IPS-NIHi11 (cell line): ENCODE measurements around the gene SSTR4.
"Not testable (repeated sequence)": the region's sequence is repeated elsewhere in the genome, so short reads cannot be mapped to it uniquely, and the experiment has no call there.

Experiments used
- DNase-seq: peaks from one replicate; pipeline ENCODE4 v3.0.0; 2012; ENCODE audit warnings: mixed read lengths, low spot score

Gene SSTR4

GRCh38 chr20:23018941-23019340 is 16.2 kb upstream of the SSTR4 start:
- DNase-seq = no peak

- no peak for DNase-seq
These were observed 15.7 kb upstream of the SSTR4 start for GRCh38 chr20:23019403-23019802.

- DNase-seq = no peak
These were observed 14.7 kb upstream of the SSTR4 start for GRCh38 chr20:23020230-23021018.

GRCh38 chr20:23021541-23021940 is 13.6 kb upstream of the SSTR4 start:
- DNase-seq = no peak

GRCh38 chr20:23021951-23022350 is 13.2 kb upstream of the SSTR4 start:
- DNase-seq = no peak

- no peak for DNase-seq
These were observed 12.3 kb upstream of the SSTR4 start for GRCh38 chr20:23022849-23023248.

GRCh38 chr20:23023621-23024177 is 11.4 kb upstream of the SSTR4 start:
- DNase-seq = peak; percentile 34

- DNase-seq = no peak
These were observed 10.4 kb upstream of the SSTR4 start for GRCh38 chr20:23024701-23025100.

- DNase-seq = not testable (repeated sequence)
These were observed 9.6 kb upstream of the SSTR4 start for GRCh38 chr20:23025503-23025902.

GRCh38 chr20:23027721-23028120 is 7.4 kb upstream of the SSTR4 start:
- DNase-seq = no peak

- DNase-seq = no peak
These were observed 6.7 kb upstream of the SSTR4 start for GRCh38 chr20:23028392-23028791.

GRCh38 chr20:23029324-23029723 is 5.8 kb upstream of the SSTR4 start:
- no peak for DNase-seq

GRCh38 chr20:23031346-23031745 is 3.8 kb upstream of the SSTR4 start:
- no peak for DNase-seq

GRCh38 chr20:23032056-23032749 is 2.9 kb upstream of the SSTR4 start:
- DNase-seq = no peak

GRCh38 chr20:23032750-23033078 is 2.4 kb upstream of the SSTR4 start:
- no peak for DNase-seq

- DNase-seq = no peak
These were observed 1.2 kb upstream of the SSTR4 start for GRCh38 chr20:23033918-23034317.

GRCh38 chr20:23035731-23036130 is 619 bp downstream of the SSTR4 start:
- no peak for DNase-seq

- DNase-seq = no peak
These were observed 1.3 kb downstream of the SSTR4 start for GRCh38 chr20:23036371-23036770.

GRCh38 chr20:23037017-23037481 is 1.9 kb downstream of the SSTR4 start:
- DNase-seq = no peak

- DNase-seq = no peak
These were observed 4.2 kb downstream of the SSTR4 start for GRCh38 chr20:23039136-23039875.

GRCh38 chr20:23039885-23040508 is 4.9 kb downstream of the SSTR4 start:
- DNase-seq = no peak

GRCh38 chr20:23042270-23042669 is 7.2 kb downstream of the SSTR4 start:
- peak; percentile 47 for DNase-seq
